Endothelial cell of umbilical vein (primary cell): ENCODE measurements around the gene GSX2. TPM values are rescaled to one million over a fixed set of nuclear protein-coding genes. Genes with fewer than 3 reads are reported as not detected.

Source experiments
- BruUV-seq: library from RNA; stranded (reverse); fragments of 400-500 nt; replicated peaks from 2 replicates; lab custom pipeline; 2021; lab: Mats Ljungman, UMichigan
- CTCF ChIA-PET: fragments of 300-600, 350-600 bp; sonication (Branson Sonifier 250); formaldehyde crosslinking; loops from one replicate; lab custom pipeline; 2021; ENCODE audit warnings: antibody characterized with exemption, inconsistent platforms; lab: Charles Lee
- POLR2A ChIA-PET: fragments of 300-600, 350-600 bp; sonication (Branson Sonifier 250); formaldehyde crosslinking; loops from one replicate; lab custom pipeline; 2021; ENCODE audit warnings: antibody characterized with exemption, inconsistent platforms; lab: Charles Lee
- DNase-seq: peaks from one replicate; pipeline ENCODE4 v3.0.0-alpha.2; 2011; ENCODE audit warnings: low read depth, low spot score
- FAIRE-seq: peaks from 2 replicates; lab custom pipeline; 2011; peaks lifted over from hg19 to GRCh38; lab: Jason Lieb, UNC
- H2AFZ ChIP-seq: 2 replicates; pipeline ENCODE4 v1.6.0; 2012; ENCODE audit warnings: low read depth, low read length, control low read depth, inconsistent platforms
- H3K27ac ChIP-seq: 2 replicates; pipeline ENCODE4 v1.5.1; 2011; ENCODE audit warnings: low read depth, mild to moderate bottlenecking, control low read depth, low read length, moderate library complexity; ENCODE audit not compliant: insufficient read depth
- H3K27me3 ChIP-seq, 2 experiments: 2 replicates each; pipeline versions ENCODE4 v1.6.0 to v1.6.1; 2011; ENCODE audit warnings: low read length in 2 of 2, mixed read lengths in 1 of 2; ENCODE audit not compliant: control insufficient read depth in 2 of 2, insufficient read depth in 2 of 2
- H3K36me3 ChIP-seq, 2 experiments: 2 replicates in 1 of 2; 3 replicates in 1 of 2; pipeline ENCODE4 v1.5.1; 2011; ENCODE audit warnings: low read length in 2 of 2, mild to moderate bottlenecking in 1 of 2, moderate library complexity in 1 of 2; ENCODE audit not compliant: control insufficient read depth in 2 of 2, insufficient read depth in 2 of 2; ENCODE audit errors: extremely low read depth in 1 of 2
- H3K4me1 ChIP-seq: 3 replicates; pipeline ENCODE4 v1.5.1; 2011; ENCODE audit warnings: mild to moderate bottlenecking, low read length; ENCODE audit not compliant: control insufficient read depth, insufficient read depth; ENCODE audit errors: extremely low read depth
- H3K4me2 ChIP-seq: 2 replicates; pipeline ENCODE4 v1.6.1; 2011; ENCODE audit warnings: low read length, control low read depth, mixed read lengths; ENCODE audit not compliant: insufficient read depth
- H3K4me3 ChIP-seq, 3 experiments: fragments of 200-600 bp in 1 of 3; sonication (generic), shearing (Covaris generic) in 1 of 3; replicated peaks in 1 of 3; 2 replicates each; pipeline ENCODE4 v1.5.1; 2011 to 2016; ENCODE audit warnings: control low read depth in 3 of 3, low read length in 3 of 3, mild to moderate bottlenecking in 2 of 3, inconsistent platforms in 1 of 3, low read depth in 1 of 3, moderate library complexity in 1 of 3; ENCODE audit not compliant: insufficient read depth in 1 of 3
- H3K79me2 ChIP-seq: 2 replicates; pipeline ENCODE4 v1.6.0; 2012; ENCODE audit warnings: low read length, inconsistent platforms; ENCODE audit not compliant: control insufficient read depth, insufficient read depth
- H3K9ac ChIP-seq: replicated peaks from 2 replicates; pipeline ENCODE3; 2011; ENCODE audit warnings: low read length, control low read depth; ENCODE audit not compliant: insufficient read depth; ENCODE audit errors: extremely low read depth
- H3K9me1 ChIP-seq: replicated peaks from 3 replicates; pipeline ENCODE4 v1.6.0; 2011; ENCODE audit warnings: mild to moderate bottlenecking, low read length; ENCODE audit not compliant: control insufficient read depth, insufficient read depth; ENCODE audit errors: extremely low read depth
- H3K9me3 ChIP-seq: replicated peaks from 2 replicates; pipeline ENCODE4 v1.5.1; 2012; ENCODE audit warnings: low read length, inconsistent platforms; ENCODE audit not compliant: control insufficient read depth, insufficient read depth
- H4K20me1 ChIP-seq: replicated peaks from 2 replicates; pipeline ENCODE3; 2011; ENCODE audit warnings: mild to moderate bottlenecking, low read length; ENCODE audit not compliant: control insufficient read depth, insufficient read depth; ENCODE audit errors: extremely low read depth
- CTCF ChIP-seq, 2 donors: IDR thresholded peaks; 1 replicate in 1 of 2; 2 replicates in 1 of 2; pipeline ENCODE4 v1.5.1; 2011; ENCODE audit warnings: low read length in 2 of 2, mild to moderate bottlenecking in 2 of 2, moderate library complexity in 2 of 2, control low read depth in 1 of 2, inconsistent platforms in 1 of 2, low read depth in 1 of 2; ENCODE audit not compliant: insufficient read depth in 1 of 2; ENCODE audit errors: extremely low read depth in 1 of 2
- EZH2 ChIP-seq: IDR thresholded peaks from 2 replicates; pipeline ENCODE4 v1.6.1; 2012; ENCODE audit warnings: borderline replicate concordance, low read depth, mild to moderate bottlenecking, moderate library complexity, low read length, inconsistent platforms; ENCODE audit not compliant: severe bottlenecking
- FOS ChIP-seq: IDR thresholded peaks from 2 replicates; pipeline ENCODE4 v1.6.1; 2011; ENCODE audit warnings: mild to moderate bottlenecking, low read length, moderate library complexity, borderline replicate concordance; ENCODE audit not compliant: insufficient read depth
- GATA2 ChIP-seq: IDR thresholded peaks from 2 replicates; pipeline ENCODE4 v1.7.0; 2011; ENCODE audit warnings: low read depth, mild to moderate bottlenecking, moderate library complexity, mixed read lengths, low read length; ENCODE audit not compliant: insufficient read length, insufficient read depth
- JUN ChIP-seq: IDR thresholded peaks from 2 replicates; pipeline ENCODE4 v1.6.1; 2011; ENCODE audit warnings: borderline replicate concordance, low read depth; ENCODE audit not compliant: insufficient read length, insufficient read depth
- MAX ChIP-seq: IDR thresholded peaks from 2 replicates; pipeline ENCODE4 v1.6.1; 2011; ENCODE audit not compliant: insufficient read depth, insufficient read length
- MYC ChIP-seq: IDR thresholded peaks from one replicate; pipeline ENCODE4 v1.6.1; 2011; ENCODE audit warnings: mild to moderate bottlenecking, low read depth, low read length
- POLR2A ChIP-seq: IDR thresholded peaks from 2 replicates; pipeline ENCODE4 v1.6.1; 2012; ENCODE audit warnings: low read depth, mild to moderate bottlenecking, control low read depth, low read length
- POLR2AphosphoS5 ChIP-seq: IDR thresholded peaks from 2 replicates; pipeline ENCODE4 v1.6.1; 2012; ENCODE audit warnings: low read depth, mild to moderate bottlenecking, control low read depth, low read length, moderate library complexity; ENCODE audit not compliant: insufficient read depth
- dilution Hi-C: fragments of 300-500 bp; cut with MboI; formaldehyde crosslinking; loops from one replicate; pipeline ENCODE4 v1.15.0; 2019; ENCODE audit warnings: low sequenced_read_pairs; ENCODE audit not compliant: extremely low pct_ligation_motif_present
- intact Hi-C: fragments of 100-400 bp; cut with micrococcal nuclease; formaldehyde crosslinking; loops from one replicate; pipeline ENCODE4 v1.10.0; 2022
- polyA plus RNA-seq, 4 experiments: library from polyadenylated mRNA; depleted of rRNA in 3 of 4; stranded (reverse) in 3 of 4; unstranded in 1 of 4; fragments of >200 nt; gene quantifications; 2 replicates each; pipeline versions ENCODE4 v1.2.1 to v1.2.3, GENCODE V29; 2011 to 2012; ENCODE audit warnings: missing spikeins in 1 of 4
- total RNA-seq: library from RNA; stranded (reverse); gene quantifications from 2 replicates; pipeline ENCODE4 v1.2.3, GENCODE V29; 2021

The GSX2 gene
- total and polyA plus RNA-seq, 2 donors (not counting 3 experiments of a cell fraction or from before 2014, with no cell fraction given): not detected

- DNase-seq (no peak), FAIRE-seq (no peak)
- Histone ChIP-seq H3K79me2 (no peaks in the 10 kb centered on the region), H3K36me3 (no peaks in the 10 kb centered on the region), H3K4me3 (no peak overlapping the region), H3K9me3 (no peaks in the 10 kb centered on the region), H3K27ac (no peak overlapping the region), H3K9me1 (no peaks in the 10 kb centered on the region), H4K20me1 (no peaks in the 10 kb centered on the region), H3K4me2 (no peak overlapping the region), H3K4me1 (no peaks in the 10 kb centered on the region), H2AFZ (no peak overlapping the region), H3K27me3 (no peaks in the 10 kb centered on the region), H3K9ac (no peak overlapping the region)
- intact Hi-C loops (no loop called here), dilution Hi-C loops (no loop called here)
- no TSS peak for BruUV-seq
- ChIA-PET POLR2A (no interaction called here), CTCF (no interaction called here)
- TF ChIP-seq MAX (no peak), EZH2 (no peak), GATA2 (no peak), FOS (no peak), JUN (no peak), POLR2A (no peak), CTCF (IDR thresholded peaks at IDR 0.05; ENCODE audit: extremely low read depth in 1 of 2, insufficient read depth in 1 of 2, low read depth in 1 of 2, low read length in 2 of 2) (no peak), MYC (no peak), POLR2AphosphoS5 (no peak)
These were observed 40.3 kb downstream of the GSX2 start for GRCh38 chr4:54140287-54140686.
